ENCODE results near the gene TBXA2R.

DNA sequence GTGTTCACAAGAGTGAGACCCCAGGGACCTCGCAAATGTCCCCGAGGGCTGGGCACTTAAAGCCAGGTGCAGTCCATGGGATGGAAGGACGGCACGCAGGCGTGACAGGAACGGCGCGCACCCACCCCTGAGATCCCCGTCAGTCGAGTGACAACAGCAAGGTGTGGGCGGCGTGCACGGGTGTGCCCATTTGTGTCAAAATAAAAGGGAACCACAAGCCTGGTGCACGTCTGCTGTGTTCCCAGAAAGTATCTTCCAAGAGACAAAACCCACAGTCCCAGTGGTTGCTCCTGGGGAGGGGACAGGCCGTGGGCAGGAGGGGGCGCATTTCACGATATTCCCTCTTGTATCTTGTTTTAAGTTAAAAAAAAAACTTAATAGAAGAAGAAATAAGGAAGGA is 35.6 kb upstream of the TBXA2R start:
- no peak for TF ChIP-seq EP300 (IDR thresholded peaks at IDR 0.05)
- TF ChIP-seq, protein P1, sequence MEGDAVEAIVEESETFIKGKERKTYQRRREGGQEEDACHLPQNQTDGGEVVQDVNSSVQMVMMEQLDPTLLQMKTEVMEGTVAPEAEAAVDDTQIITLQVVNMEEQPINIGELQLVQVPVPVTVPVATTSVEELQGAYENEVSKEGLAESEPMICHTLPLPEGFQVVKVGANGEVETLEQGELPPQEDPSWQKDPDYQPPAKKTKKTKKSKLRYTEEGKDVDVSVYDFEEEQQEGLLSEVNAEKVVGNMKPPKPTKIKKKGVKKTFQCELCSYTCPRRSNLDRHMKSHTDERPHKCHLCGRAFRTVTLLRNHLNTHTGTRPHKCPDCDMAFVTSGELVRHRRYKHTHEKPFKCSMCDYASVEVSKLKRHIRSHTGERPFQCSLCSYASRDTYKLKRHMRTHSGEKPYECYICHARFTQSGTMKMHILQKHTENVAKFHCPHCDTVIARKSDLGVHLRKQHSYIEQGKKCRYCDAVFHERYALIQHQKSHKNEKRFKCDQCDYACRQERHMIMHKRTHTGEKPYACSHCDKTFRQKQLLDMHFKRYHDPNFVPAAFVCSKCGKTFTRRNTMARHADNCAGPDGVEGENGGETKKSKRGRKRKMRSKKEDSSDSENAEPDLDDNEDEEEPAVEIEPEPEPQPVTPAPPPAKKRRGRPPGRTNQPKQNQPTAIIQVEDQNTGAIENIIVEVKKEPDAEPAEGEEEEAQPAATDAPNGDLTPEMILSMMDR (IDR thresholded peaks at IDR 0.05), result no peak
